GM13976 (cell line): ENCODE results near the gene FOXF1.

ENCODE experiments used
- DNase-seq: peaks from one replicate; pipeline ENCODE4 v3.0.0; 2012; ENCODE audit warnings: low spot score
- in situ Hi-C: fragments of 300-500 bp; cut with MboI; formaldehyde crosslinking; loops from one replicate; pipeline ENCODE4 v1.12.0; 2022; ENCODE audit warnings: low sequenced_read_pairs, mixed read lengths, inconsistent platforms; ENCODE audit not compliant: unreplicated experiment
- TF ChIP-seq, protein P1 (sequence below): IDR thresholded peaks from 2 replicates; pipeline ENCODE4 v1.5.1; 2012; ENCODE audit warnings: borderline replicate concordance, mild to moderate bottlenecking; ENCODE audit not compliant: insufficient read depth; ENCODE audit errors: extremely low read depth, missing control alignments, control extremely low read depth

Gene FOXF1

GRCh38 chr16:86495756-86496261, 14.5 kb upstream of the FOXF1 start:
- DNase-seq, result no peak
- in situ Hi-C loops, result no loop called here
- TF ChIP-seq, protein P1, sequence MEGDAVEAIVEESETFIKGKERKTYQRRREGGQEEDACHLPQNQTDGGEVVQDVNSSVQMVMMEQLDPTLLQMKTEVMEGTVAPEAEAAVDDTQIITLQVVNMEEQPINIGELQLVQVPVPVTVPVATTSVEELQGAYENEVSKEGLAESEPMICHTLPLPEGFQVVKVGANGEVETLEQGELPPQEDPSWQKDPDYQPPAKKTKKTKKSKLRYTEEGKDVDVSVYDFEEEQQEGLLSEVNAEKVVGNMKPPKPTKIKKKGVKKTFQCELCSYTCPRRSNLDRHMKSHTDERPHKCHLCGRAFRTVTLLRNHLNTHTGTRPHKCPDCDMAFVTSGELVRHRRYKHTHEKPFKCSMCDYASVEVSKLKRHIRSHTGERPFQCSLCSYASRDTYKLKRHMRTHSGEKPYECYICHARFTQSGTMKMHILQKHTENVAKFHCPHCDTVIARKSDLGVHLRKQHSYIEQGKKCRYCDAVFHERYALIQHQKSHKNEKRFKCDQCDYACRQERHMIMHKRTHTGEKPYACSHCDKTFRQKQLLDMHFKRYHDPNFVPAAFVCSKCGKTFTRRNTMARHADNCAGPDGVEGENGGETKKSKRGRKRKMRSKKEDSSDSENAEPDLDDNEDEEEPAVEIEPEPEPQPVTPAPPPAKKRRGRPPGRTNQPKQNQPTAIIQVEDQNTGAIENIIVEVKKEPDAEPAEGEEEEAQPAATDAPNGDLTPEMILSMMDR, result no peak

GRCh38 chr16:86496262-86496928, 13.9 kb upstream of the FOXF1 start:
- DNase-seq, result no peak
- TF ChIP-seq, protein P1, result no peak
- in situ Hi-C loops, result no loop called here

- in situ Hi-C loops, result no loop called here
- TF ChIP-seq, protein P1, result no peak
- DNase-seq, result no peak
These were observed 13.3 kb upstream of the FOXF1 start for GRCh38 chr16:86496929-86497461.

- no peak for DNase-seq
- TF ChIP-seq, protein P1, result no peak
- in situ Hi-C loops, result no loop called here
These were observed 12.7 kb upstream of the FOXF1 start for GRCh38 chr16:86497551-86498021.

DNA sequence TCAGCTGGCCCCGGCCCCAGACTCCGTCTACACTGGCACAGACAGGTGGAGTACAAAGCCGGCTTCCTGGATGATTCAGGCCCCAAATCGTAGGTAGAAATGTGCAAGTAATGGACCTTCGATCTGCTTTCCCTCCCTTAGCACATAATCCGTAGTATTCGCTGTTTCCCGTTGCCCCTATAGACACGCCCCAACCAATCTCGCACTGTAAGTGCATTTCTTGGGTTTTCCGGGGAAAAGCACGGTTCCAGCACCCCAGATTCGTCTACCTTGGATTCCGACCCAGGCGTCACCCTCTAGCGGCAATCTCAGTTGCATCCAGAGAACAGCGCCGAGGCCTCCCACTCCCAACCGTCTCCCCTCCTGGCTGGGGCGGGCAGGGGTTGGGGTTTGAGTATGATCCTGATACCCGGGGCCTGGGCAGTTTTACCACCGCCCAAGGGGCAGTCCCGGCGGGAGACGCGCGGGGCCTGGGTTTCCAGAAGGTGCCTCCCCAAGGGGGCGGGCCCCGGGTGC, 12.1 kb upstream of the FOXF1 start:
- TF ChIP-seq, protein P1, result no peak
- in situ Hi-C loops, result no loop called here
- no peak for DNase-seq

GRCh38 chr16:86498671-86499439, 11.5 kb upstream of the FOXF1 start:
- TF ChIP-seq, protein P1, result no peak
- in situ Hi-C loops, result no loop called here
- no peak for DNase-seq
